HEK293 (cell line): ENCODE data around the gene DUOX1.

Experiments
- BCL11A ChIP-seq: fragments of 450-650 bp; formaldehyde crosslinking; IDR thresholded peaks from 2 replicates; pipeline ENCODE4 v1.5.1; 2016; ENCODE audit warnings: low read depth, missing biosample characterization, missing genetic modification characterization
- GLI2 ChIP-seq: fragments of 450-650 bp; formaldehyde crosslinking; IDR thresholded peaks from 2 replicates; pipeline ENCODE4; 2017; ENCODE audit warnings: missing biosample characterization, missing genetic modification characterization, low read depth, borderline replicate concordance
- IKZF3 ChIP-seq: fragments of 450-650 bp; IDR thresholded peaks from 2 replicates; pipeline ENCODE4 v1.5.0; 2018; ENCODE audit warnings: missing biosample characterization, mild to moderate bottlenecking, missing genetic modification characterization, moderate library complexity
- MZF1 ChIP-seq: fragments of 450-650 bp; formaldehyde crosslinking; IDR thresholded peaks from 2 replicates; pipeline ENCODE4 v1.5.1; 2017; ENCODE audit warnings: missing biosample characterization, missing genetic modification characterization, borderline replicate concordance
- OSR2 ChIP-seq: fragments of 450-650 bp; formaldehyde crosslinking; IDR thresholded peaks from 2 replicates; pipeline ENCODE4 v1.5.1; 2016; ENCODE audit warnings: missing biosample characterization, missing genetic modification characterization
- SP3 ChIP-seq: fragments of 450-650 bp; formaldehyde crosslinking; IDR thresholded peaks from 2 replicates; pipeline ENCODE4 v1.5.1; 2016; ENCODE audit warnings: missing biosample characterization, missing genetic modification characterization
- WT1 ChIP-seq: fragments of 450-650 bp; formaldehyde crosslinking; IDR thresholded peaks from 2 replicates; pipeline ENCODE4 v1.5.1; 2016; ENCODE audit warnings: missing biosample characterization, missing genetic modification characterization
- ZBTB10 ChIP-seq: fragments of 450-650 bp; formaldehyde crosslinking; IDR thresholded peaks from 2 replicates; pipeline ENCODE4 v1.5.1; 2016; ENCODE audit warnings: missing biosample characterization, missing genetic modification characterization
- ZBTB20 ChIP-seq: fragments of 450-650 bp; formaldehyde crosslinking; IDR thresholded peaks from 2 replicates; pipeline ENCODE4 v1.5.1; 2016; ENCODE audit warnings: missing biosample characterization, missing genetic modification characterization
- ZNF221 ChIP-seq: fragments of 450-650 bp; formaldehyde crosslinking; IDR thresholded peaks from 2 replicates; pipeline ENCODE4 v1.5.1; 2017; ENCODE audit warnings: missing biosample characterization, missing genetic modification characterization, borderline replicate concordance
- ZNF335 ChIP-seq: fragments of 450-650 bp; formaldehyde crosslinking; conservative IDR thresholded peaks from 2 replicates; pipeline ENCODE4 v1.5.1; 2016; ENCODE audit warnings: missing biosample characterization, missing genetic modification characterization
- ZNF473 ChIP-seq: fragments of 450-650 bp; formaldehyde crosslinking; IDR thresholded peaks from 2 replicates; pipeline ENCODE4 v1.5.1; 2017; ENCODE audit warnings: missing biosample characterization, missing genetic modification characterization
- ZNF518A ChIP-seq: fragments of 450-650 bp; formaldehyde crosslinking; conservative IDR thresholded peaks from 2 replicates; pipeline ENCODE4 v1.5.1; 2016; ENCODE audit warnings: low read depth, missing biosample characterization, missing genetic modification characterization
- ZNF521 ChIP-seq: fragments of 450-650 bp; formaldehyde crosslinking; IDR thresholded peaks from 2 replicates; pipeline ENCODE4 v1.5.1; 2017; ENCODE audit warnings: missing biosample characterization, mild to moderate bottlenecking, missing genetic modification characterization
- ZNF544 ChIP-seq: fragments of 450-650 bp; formaldehyde crosslinking; IDR thresholded peaks from 2 replicates; pipeline ENCODE4 v1.5.0; 2017; ENCODE audit warnings: missing biosample characterization, missing genetic modification characterization
- ZNF548 ChIP-seq: fragments of 450-650 bp; formaldehyde crosslinking; IDR thresholded peaks from 2 replicates; pipeline ENCODE4 v1.5.1; 2016; ENCODE audit warnings: missing biosample characterization, missing genetic modification characterization
- ZNF560 ChIP-seq: fragments of 450-650 bp; formaldehyde crosslinking; IDR thresholded peaks from 2 replicates; pipeline ENCODE4 v1.5.1; 2017; ENCODE audit warnings: missing biosample characterization, missing genetic modification characterization, borderline replicate concordance
- ZNF596 ChIP-seq: fragments of 450-650 bp; IDR thresholded peaks from 2 replicates; pipeline ENCODE4 v1.5.0; 2018; ENCODE audit warnings: missing biosample characterization, mild to moderate bottlenecking, missing genetic modification characterization, moderate library complexity
- ZNF658 ChIP-seq: fragments of 450-650 bp; formaldehyde crosslinking; IDR thresholded peaks from 2 replicates; pipeline ENCODE4; 2016; ENCODE audit warnings: missing biosample characterization, missing genetic modification characterization
- ZNF747 ChIP-seq: fragments of 450-650 bp; formaldehyde crosslinking; IDR thresholded peaks from 2 replicates; pipeline ENCODE4 v1.5.1; 2016; ENCODE audit warnings: missing biosample characterization, missing genetic modification characterization
- ZNF785 ChIP-seq: fragments of 450-650 bp; formaldehyde crosslinking; IDR thresholded peaks from 2 replicates; pipeline ENCODE4 v1.5.1; 2016; ENCODE audit warnings: missing biosample characterization, missing genetic modification characterization
- ZNF791 ChIP-seq: fragments of 450-650 bp; formaldehyde crosslinking; IDR thresholded peaks from 2 replicates; pipeline ENCODE4 v1.5.1; 2016; ENCODE audit warnings: missing biosample characterization, missing genetic modification characterization
- ZNF837 ChIP-seq: fragments of 450-650 bp; formaldehyde crosslinking; IDR thresholded peaks from 2 replicates; pipeline ENCODE4 v1.5.1; 2016; ENCODE audit warnings: missing biosample characterization, missing genetic modification characterization
- ZSCAN23 ChIP-seq: fragments of 450-650 bp; formaldehyde crosslinking; IDR thresholded peaks from 2 replicates; pipeline ENCODE4 v1.5.1; 2016; ENCODE audit warnings: missing biosample characterization, missing genetic modification characterization
- TF ChIP-seq, protein P1 (sequence below): fragments of 450-650 bp; formaldehyde crosslinking; IDR thresholded peaks from 2 replicates; pipeline ENCODE4 v1.5.1; 2016; ENCODE audit warnings: missing biosample characterization, missing genetic modification characterization
- TF ChIP-seq, protein P2 (sequence below): fragments of 450-650 bp; formaldehyde crosslinking; IDR thresholded peaks from 2 replicates; pipeline ENCODE4 v1.5.1; 2017; ENCODE audit warnings: missing biosample characterization, missing genetic modification characterization
- TF ChIP-seq, protein P3 (sequence below): fragments of 450-650 bp; formaldehyde crosslinking; IDR thresholded peaks from 2 replicates; pipeline ENCODE4 v1.5.1; 2017; ENCODE audit warnings: missing biosample characterization, missing genetic modification characterization

DUOX1 gene

DNA sequence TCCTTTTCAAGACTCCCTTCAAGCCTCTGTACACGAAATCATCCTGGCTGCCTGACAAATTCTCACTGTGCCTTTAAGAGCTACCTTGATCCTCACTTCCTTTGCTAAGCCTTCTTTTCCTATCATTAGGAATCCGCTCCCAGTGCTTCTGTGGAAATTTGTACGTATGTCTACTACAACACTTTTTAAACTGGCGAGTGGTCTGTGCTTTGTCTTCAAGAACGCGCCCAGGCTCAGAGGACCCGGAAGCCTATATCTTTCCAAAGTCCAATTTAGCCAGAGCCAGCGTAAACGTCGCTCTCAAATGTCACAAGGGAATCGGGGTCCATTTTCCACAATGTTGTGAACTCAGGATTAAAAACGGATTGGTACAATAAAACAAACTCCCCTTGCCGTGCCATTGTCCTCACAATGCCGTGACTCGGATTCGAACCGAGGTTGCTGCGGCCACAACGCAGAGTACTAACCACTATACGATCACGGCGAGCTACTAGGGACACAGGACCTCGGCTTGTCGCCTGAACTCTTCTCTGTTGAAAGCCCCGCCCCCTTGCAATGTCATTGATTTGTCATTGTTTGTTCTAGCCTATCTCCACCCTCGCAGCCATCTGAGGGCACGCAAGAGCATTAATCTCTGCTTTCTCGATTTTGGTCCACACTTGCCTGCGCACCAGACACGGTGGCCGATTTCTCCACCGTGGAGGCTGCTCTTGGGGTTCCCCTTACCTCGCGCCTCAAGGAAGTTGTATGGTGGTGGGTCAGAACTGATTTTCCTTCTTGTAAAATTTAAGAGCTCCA is 70.4 kb downstream of the DUOX1 start (continued):
- TF ChIP-seq ZSCAN23 (tag by site-specific recombination) (no peak), SP3 (tag by site-specific recombination) (peak; percentile 22; the same call in 1 of the 2 replicates), ZNF560 (no peak), ZNF544 (tag by site-specific recombination) (no peak), ZNF335 (tag by site-specific recombination) (peak; percentile 83; the same call in 1 of the 2 replicates), WT1 (tag by site-specific recombination) (0 out of 2 replicates have a peak, but pooled peaks have one; percentile 19), BCL11A (peak; percentile 80), ZNF518A (no peak), ZNF221 (tag by site-specific recombination) (no peak), ZNF785 (no peak), GLI2 (tag by site-specific recombination) (peak; percentile 25; the same call in 1 of the 2 replicates), ZBTB10 (tag by site-specific recombination) (no peak), ZNF596 (tag by site-specific recombination) (peak; percentile 52), ZNF747 (tag by site-specific recombination) (no peak), OSR2 (tag by site-specific recombination) (peak; percentile 89), MZF1 (tag by site-specific recombination) (peak; percentile 82; the same call in 1 of the 2 replicates), ZNF837 (tag by site-specific recombination) (no peak), ZBTB20 (tag by site-specific recombination) (peak; percentile 31; the same call in 1 of the 2 replicates), ZNF548 (tag by site-specific recombination) (no peak), IKZF3 (tag by site-specific recombination) (peak; percentile 99), ZNF521 (no peak), ZNF791 (tag by site-specific recombination) (no peak), ZNF658 (tag by site-specific recombination) (no peak), ZNF473 (tag by site-specific recombination) (no peak)
- TF ChIP-seq, protein P1, sequence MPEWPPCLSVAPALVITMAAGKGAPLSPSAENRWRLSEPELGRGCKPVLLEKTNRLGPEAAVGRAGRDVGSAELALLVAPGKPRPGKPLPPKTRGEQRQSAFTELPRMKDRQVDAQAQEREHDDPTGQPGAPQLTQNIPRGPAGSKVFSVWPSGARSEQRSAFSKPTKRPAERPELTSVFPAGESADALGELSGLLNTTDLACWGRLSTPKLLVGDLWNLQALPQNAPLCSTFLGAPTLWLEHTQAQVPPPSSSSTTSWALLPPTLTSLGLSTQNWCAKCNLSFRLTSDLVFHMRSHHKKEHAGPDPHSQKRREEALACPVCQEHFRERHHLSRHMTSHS (tag by site-specific recombination) = no peak
- TF ChIP-seq, protein P2, sequence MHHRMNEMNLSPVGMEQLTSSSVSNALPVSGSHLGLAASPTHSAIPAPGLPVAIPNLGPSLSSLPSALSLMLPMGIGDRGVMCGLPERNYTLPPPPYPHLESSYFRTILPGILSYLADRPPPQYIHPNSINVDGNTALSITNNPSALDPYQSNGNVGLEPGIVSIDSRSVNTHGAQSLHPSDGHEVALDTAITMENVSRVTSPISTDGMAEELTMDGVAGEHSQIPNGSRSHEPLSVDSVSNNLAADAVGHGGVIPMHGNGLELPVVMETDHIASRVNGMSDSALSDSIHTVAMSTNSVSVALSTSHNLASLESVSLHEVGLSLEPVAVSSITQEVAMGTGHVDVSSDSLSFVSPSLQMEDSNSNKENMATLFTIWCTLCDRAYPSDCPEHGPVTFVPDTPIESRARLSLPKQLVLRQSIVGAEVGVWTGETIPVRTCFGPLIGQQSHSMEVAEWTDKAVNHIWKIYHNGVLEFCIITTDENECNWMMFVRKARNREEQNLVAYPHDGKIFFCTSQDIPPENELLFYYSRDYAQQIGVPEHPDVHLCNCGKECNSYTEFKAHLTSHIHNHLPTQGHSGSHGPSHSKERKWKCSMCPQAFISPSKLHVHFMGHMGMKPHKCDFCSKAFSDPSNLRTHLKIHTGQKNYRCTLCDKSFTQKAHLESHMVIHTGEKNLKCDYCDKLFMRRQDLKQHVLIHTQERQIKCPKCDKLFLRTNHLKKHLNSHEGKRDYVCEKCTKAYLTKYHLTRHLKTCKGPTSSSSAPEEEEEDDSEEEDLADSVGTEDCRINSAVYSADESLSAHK (tag by site-specific recombination) = peak; percentile 58; the same call in 1 of the 2 replicates
- TF ChIP-seq, protein P3, sequence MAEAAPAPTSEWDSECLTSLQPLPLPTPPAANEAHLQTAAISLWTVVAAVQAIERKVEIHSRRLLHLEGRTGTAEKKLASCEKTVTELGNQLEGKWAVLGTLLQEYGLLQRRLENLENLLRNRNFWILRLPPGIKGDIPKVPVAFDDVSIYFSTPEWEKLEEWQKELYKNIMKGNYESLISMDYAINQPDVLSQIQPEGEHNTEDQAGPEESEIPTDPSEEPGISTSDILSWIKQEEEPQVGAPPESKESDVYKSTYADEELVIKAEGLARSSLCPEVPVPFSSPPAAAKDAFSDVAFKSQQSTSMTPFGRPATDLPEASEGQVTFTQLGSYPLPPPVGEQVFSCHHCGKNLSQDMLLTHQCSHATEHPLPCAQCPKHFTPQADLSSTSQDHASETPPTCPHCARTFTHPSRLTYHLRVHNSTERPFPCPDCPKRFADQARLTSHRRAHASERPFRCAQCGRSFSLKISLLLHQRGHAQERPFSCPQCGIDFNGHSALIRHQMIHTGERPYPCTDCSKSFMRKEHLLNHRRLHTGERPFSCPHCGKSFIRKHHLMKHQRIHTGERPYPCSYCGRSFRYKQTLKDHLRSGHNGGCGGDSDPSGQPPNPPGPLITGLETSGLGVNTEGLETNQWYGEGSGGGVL (tag by site-specific recombination) = no peak
